D341Med (cell line): ENCODE measurements around the gene DEGS1.
"Not testable (repeated sequence)": the region's sequence is repeated elsewhere in the genome, so short reads cannot be mapped to it uniquely, and the experiment has no call there.

Source experiments
- DNase-seq: peaks from one replicate; pipeline ENCODE4 v3.0.0; 2012; ENCODE audit warnings: low spot score

DEGS1 gene

GRCh38 chr1:224180783-224181452 lies 2.1 kb upstream of the DEGS1 start:
- no peak for DNase-seq

- DNase-seq, result no peak
Measured at GRCh38 chr1:224181453-224181810, 1.6 kb upstream of the DEGS1 start.

- DNase-seq, result no peak
Measured at GRCh38 chr1:224182057-224182865, 779 bp upstream of the DEGS1 start.

DNA sequence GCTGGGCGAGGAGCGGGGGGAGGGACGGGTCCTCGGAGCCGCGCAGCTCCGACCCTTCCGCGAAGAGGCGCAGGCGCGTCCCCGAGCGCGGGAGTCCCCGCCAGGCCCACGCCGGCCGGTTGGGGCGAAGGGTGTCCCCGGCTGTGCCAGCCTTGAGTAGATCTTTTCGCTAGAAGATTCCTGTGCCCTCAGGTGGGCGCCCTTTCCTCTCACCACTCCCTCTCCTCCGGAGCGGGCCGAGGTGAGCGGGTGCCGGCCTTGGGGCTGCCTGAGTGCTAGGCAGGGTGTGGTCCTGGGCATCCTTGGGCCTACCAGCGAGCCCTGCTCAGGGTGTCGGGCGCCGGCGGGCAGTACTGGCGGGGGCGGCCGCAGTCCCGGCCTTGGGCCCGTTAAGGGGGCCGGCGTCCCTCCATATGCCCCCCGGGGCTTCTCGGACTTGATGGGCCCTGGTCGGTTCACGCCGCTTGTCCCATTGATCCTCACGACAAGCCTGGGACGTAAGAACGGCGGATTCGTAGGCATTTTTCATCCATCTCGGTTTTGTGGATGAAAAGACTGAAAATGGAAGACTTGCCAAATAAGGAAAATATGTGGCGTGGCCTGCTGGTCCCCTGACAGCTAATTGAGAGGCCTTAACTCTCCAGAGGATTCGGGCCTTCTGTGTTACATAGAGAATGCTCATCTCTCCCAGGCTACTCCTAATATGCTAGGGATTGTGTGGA lies 712 bp downstream of the DEGS1 start:
- peak; percentile 87 for DNase-seq

DNA sequence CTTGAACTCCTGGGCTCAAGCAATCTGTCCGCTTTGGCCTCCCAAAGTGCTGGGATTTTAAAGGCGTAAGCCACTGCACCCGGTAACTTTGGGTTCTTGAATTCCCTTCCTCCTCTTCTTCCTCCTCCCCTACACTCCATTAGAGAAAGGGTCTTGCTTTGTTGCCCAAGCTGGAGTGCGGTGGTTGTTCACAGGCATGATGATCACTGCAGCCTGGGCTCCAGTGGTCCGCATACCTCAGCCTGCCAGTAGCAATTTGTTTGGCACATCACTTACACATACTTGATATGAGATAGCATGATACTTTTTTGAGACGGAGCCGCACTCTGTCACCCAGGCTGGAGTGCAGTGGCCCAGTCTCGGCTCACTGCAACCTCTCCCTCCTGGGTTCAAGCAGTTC lies 2.2 kb downstream of the DEGS1 start:
- DNase-seq, result no peak

GRCh38 chr1:224188286-224188685 lies 5.2 kb downstream of the DEGS1 start:
- DNase-seq, result no peak

- DNase-seq, result no peak
Measured at GRCh38 chr1:224189561-224189960, 6.5 kb downstream of the DEGS1 start.

- no peak for DNase-seq
Measured at GRCh38 chr1:224192082-224192788, 9.2 kb downstream of the DEGS1 start.

- no peak for DNase-seq
Measured at GRCh38 chr1:224193319-224193966, 10.4 kb downstream of the DEGS1 start.

GRCh38 chr1:224196813-224197600 lies 14.0 kb downstream of the DEGS1 start:
- no peak for DNase-seq

DNA sequence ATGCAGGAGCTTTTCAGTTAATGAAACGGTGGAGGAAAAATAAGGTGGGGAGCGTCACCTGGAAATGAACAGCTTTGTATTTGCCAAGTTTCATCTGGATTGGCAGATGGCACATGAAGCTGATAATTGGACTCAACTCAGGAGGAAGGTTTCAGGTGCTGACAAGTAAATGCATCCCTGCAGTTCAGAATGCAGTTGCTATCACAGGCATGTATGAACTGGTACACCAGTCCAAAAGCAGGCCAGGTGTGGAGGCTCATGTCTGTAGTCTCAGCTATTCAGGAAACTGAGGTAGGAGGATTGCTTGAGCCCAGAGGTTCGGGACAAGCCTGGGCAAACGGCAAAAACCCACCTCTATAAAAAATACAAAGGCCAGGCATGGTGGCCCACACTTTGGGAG lies 15.5 kb downstream of the DEGS1 start:
- DNase-seq, result no peak

GRCh38 chr1:224199679-224200078 lies 16.6 kb downstream of the DEGS1 start:
- no peak for DNase-seq

DNA sequence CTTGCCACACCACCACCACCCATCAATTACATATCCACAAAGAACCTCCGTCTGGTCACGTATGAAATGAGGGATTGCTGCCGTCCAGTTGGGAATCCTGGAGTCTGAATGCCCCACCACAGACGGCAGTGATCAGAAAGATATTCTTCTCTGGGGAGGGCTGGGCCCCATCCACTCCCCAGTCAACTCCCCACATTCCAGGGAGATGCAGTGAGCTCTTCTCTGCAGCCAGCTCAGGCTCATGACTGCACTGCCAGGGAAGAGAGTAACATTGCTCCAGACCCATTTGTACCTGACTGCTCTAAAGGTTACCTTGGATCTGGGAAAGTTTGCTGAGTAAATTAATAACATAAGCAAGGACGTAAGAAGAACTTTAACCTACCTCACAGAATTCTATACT lies 18.3 kb downstream of the DEGS1 start:
- DNase-seq, result no peak

DNA sequence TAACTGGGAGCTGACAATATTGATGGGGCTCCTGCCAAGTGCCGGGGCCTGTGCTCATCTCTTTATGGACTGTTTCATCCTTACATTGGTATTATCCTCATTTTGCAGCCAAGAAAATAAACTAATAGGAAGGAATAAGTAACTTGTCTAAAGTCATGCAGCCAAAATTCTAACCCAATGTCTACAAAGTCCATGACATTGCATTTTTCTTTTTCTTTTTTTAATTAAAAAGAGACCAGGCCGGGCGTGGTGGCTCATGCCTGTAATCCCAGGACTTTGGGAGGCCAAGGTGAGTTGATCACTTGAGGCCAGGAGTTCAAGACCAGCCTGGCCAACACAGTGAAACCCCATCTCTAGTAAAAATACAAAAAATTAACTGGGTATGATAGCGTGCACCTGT lies 18.8 kb downstream of the DEGS1 start:
- DNase-seq, result no peak

- DNase-seq, result no peak
Measured at GRCh38 chr1:224203243-224204016, 20.4 kb downstream of the DEGS1 start.

GRCh38 chr1:224205438-224205840 lies 22.4 kb downstream of the DEGS1 start:
- DNase-seq, result no peak

DNA sequence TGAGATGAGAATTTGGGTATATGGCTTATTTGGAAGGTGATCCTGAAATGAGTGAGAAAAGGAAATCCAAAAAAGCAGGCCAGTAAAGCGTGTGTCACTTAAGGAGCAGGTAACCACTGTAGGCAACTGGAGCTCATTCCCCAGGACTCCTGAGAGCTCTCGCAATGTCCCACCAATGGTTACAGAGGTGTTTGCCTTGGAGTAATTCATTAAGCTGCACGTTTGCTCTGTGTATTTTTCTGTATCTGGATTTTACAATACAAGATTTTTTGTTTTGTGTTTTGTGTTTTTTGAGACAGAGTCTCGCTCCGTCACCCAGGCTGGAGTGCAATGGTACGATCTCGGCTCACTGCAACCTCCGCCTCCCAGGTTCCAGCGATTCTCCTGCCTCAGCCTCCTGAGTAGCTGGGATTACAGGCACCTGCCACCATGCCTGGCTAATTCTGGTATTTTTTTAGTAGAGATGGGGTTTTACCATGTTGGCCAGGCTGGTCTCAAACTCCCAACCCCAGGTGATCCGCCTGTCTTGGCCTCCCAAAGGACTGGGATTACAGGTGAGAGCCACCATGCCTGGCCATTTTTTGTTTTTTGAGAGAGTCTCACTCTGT lies 23.0 kb downstream of the DEGS1 start:
- DNase-seq, result not testable (repeated sequence)

DNA sequence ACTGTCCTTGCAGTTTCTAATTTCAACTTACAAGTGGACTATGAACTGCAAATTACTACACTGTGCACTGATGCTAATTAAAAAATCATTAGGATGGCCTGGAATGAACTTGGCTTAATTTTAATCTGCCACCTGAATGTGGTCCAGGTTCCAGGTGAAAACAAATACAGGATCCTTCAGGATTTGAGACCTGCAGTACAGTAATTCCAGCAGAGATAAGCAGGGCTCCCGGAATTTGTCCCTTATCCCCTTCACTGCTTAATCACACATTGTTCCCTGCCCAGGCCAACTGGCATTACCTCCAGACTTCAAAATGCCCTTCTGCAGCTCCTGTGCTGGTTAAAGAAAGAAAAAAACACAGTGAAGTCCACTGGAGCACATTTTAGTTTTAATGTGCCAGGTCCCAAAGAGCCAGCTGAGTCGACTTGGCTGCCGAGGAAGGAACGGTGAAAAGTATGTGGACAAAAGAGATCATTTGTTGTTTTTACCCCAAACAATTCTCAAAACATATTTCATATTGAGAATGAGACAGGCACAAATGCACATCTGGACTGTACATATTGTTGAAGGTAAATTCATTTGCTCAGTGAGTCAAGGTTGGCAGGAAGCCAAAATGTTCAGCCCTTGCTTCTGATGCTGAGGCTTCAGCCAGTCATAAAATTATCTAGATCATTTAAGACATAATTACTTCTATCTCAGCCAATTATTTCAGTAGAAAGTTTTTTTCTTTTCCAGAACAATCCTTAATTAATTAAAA lies 28.3 kb downstream of the DEGS1 start:
- DNase-seq, result peak; percentile 57

- DNase-seq, result no peak
Measured at GRCh38 chr1:224212618-224213061, 29.6 kb downstream of the DEGS1 start.
